ENCODE results near the gene JHY. TPM values are rescaled to one million over a fixed set of nuclear protein-coding genes. Genes with fewer than 3 reads are reported as not detected.

The JHY gene
- total and polyA plus RNA-seq, 12 donors, result 0.84 to 6.8 (median 1.4) TPM

GRCh38 chr11:122837528-122838346 is 44.8 kb upstream of the JHY start:
- Histone ChIP-seq H3K4me3 (no peak overlapping the region), H3K4me1 (replicated peaks in 1 of 2) (peaks cover 0 to 7% of the 10 kb centered on the region in 2 donors), H3K9me3 (replicated peaks in 1 of 3) (no peaks in the 10 kb centered on the region), H3K36me3 (replicated peaks in 1 of 2) (no peaks in the 10 kb centered on the region), H3K27ac (no peak overlapping the region), H3K27me3 (no peaks in the 10 kb centered on the region)
- TF ChIP-seq POLR2A (IDR thresholded peaks at IDR 0.05), result no peak
- TF ChIP-seq, protein P1, sequence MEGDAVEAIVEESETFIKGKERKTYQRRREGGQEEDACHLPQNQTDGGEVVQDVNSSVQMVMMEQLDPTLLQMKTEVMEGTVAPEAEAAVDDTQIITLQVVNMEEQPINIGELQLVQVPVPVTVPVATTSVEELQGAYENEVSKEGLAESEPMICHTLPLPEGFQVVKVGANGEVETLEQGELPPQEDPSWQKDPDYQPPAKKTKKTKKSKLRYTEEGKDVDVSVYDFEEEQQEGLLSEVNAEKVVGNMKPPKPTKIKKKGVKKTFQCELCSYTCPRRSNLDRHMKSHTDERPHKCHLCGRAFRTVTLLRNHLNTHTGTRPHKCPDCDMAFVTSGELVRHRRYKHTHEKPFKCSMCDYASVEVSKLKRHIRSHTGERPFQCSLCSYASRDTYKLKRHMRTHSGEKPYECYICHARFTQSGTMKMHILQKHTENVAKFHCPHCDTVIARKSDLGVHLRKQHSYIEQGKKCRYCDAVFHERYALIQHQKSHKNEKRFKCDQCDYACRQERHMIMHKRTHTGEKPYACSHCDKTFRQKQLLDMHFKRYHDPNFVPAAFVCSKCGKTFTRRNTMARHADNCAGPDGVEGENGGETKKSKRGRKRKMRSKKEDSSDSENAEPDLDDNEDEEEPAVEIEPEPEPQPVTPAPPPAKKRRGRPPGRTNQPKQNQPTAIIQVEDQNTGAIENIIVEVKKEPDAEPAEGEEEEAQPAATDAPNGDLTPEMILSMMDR (IDR thresholded peaks at IDR 0.05), result no peak
- intact Hi-C loops (cut with DNase I), result no loop called here
- DNase-seq, result no peak
- WGBS, 4 donors, result 72 to 87% (median 82%) methylated on average over 4 of the region's 4 CpGs

DNA sequence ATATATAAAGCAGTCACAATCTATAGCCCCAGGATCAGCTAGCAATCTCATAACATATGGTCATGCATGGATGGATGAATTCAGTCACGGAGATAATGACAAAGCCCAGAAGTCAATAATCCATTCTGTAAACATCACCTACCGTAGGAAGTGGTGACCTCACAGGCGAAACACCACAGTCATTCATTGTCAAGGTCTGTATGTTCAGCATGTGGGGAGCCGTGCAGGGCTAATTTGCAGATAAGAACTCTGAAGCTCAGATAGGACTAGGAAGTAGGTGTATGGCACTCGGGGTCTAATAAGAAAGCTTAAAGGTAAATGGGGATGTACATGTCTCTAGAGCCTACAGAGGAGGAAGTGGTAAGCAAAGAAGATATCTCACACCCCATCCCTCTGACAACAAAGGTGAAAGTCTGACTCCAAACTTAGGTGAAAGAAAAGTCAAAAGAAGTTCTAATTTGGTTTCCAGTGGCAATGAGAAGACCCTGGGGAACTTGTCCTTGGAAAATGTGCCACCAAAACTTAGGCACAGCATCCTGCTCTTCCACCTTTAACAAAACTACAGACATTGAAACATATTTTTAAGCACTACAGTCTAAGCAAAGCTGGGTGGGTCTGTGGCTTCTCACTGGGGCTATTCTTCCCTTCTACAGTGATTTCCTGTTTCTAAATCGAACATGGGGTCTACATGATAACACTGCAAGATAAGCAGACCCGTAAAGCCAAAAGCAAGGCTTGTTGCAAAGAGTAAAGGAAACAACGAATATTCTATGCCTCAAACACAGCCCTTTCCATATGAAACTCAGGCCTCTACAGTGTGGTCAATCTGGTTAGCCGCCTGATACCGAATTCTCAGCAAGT is 39.0 kb upstream of the JHY start:
- 56 to 69% (median 61%) methylated on average over 10 of the region's 10 CpGs for WGBS, 4 donors
- no peak for DNase-seq
- H3K4me3 ChIP-seq, result no peak overlapping the region
- no peaks in the 10 kb centered on the region for H3K36me3 ChIP-seq (replicated peaks in 1 of 2)
- no peaks in the 10 kb centered on the region for H3K27me3 ChIP-seq
- H3K27ac ChIP-seq, result no peak overlapping the region
- TF ChIP-seq POLR2A (IDR thresholded peaks at IDR 0.05), result no peak
- TF ChIP-seq, protein P1 (IDR thresholded peaks at IDR 0.05), result no peak
- intact Hi-C loops (cut with DNase I), result no loop called here
- peaks cover 0 to 7% of the 10 kb centered on the region in 2 donors for H3K4me1 ChIP-seq (replicated peaks in 1 of 2)
- H3K9me3 ChIP-seq (replicated peaks in 1 of 3), result no peaks in the 10 kb centered on the region

- H3K27me3 ChIP-seq, result no peaks in the 10 kb centered on the region
- DNase-seq, result no peak
- TF ChIP-seq, protein P1 (IDR thresholded peaks at IDR 0.05), result no peak
- TF ChIP-seq POLR2A (IDR thresholded peaks at IDR 0.05), result no peak
- no peaks in the 10 kb centered on the region for H3K4me1 ChIP-seq (replicated peaks in 1 of 2)
- 35 to 85% (median 67%) methylated on average over 1 of the region's 1 CpG for WGBS, 4 donors
- intact Hi-C loops (cut with DNase I), result no loop called here
- no peaks in the 10 kb centered on the region for H3K9me3 ChIP-seq (replicated peaks in 1 of 3)
- no peaks in the 10 kb centered on the region for H3K36me3 ChIP-seq (replicated peaks in 1 of 2)
- no peak overlapping the region for H3K27ac ChIP-seq
- H3K4me3 ChIP-seq, result no peak overlapping the region
Observed at GRCh38 chr11:122847466-122847865, 35.1 kb upstream of the JHY start.

- 83 to 90% (median 88%) methylated on average over 1 of the region's 1 CpG for WGBS, 4 donors
- no peak for DNase-seq
- no peak overlapping the region for H3K4me3 ChIP-seq
- no peaks in the 10 kb centered on the region for H3K4me1 ChIP-seq (replicated peaks in 1 of 2)
- H3K36me3 ChIP-seq (replicated peaks in 1 of 2), result no peaks in the 10 kb centered on the region
- no peaks in the 10 kb centered on the region for H3K27me3 ChIP-seq
- TF ChIP-seq, protein P1 (IDR thresholded peaks at IDR 0.05), result no peak
- TF ChIP-seq POLR2A (IDR thresholded peaks at IDR 0.05), result no peak
- intact Hi-C loops (cut with DNase I), result no loop called here
- no peak overlapping the region for H3K27ac ChIP-seq
- H3K9me3 ChIP-seq (replicated peaks in 1 of 3), result no peaks in the 10 kb centered on the region
Observed at GRCh38 chr11:122848186-122848585, 34.4 kb upstream of the JHY start.

Data from adrenal gland (tissue), 12 donors.